GM12878 (cell line): Measurements from ENCODE around the gene SPINDOC. TPM values are rescaled to one million over a fixed set of nuclear protein-coding genes. Genes with fewer than 3 reads are reported as not detected.

Experiments used
- ATAC-seq: fragments of 200-7000 bp; cut with Tn5 transposase; 3 replicates; pipeline ENCODE4 v1.9.1; 2020; ENCODE audit warnings: mild to moderate bottlenecking, moderate library complexity
- BruUV-seq: library from RNA; stranded (reverse); fragments of 400-500 nt; replicated peaks from 2 replicates; lab custom pipeline; 2021; lab: Mats Ljungman, UMichigan
- CTCF ChIA-PET: fragments of 300-600 bp; sonication (Branson Sonifier 250); formaldehyde crosslinking; extraction: SDS; loops from one replicate; lab custom pipeline; 2021; ENCODE audit warnings: inconsistent platforms; lab: Yijun Ruan, JAX
- POLR2A ChIA-PET: fragments of 350-600 bp; formaldehyde crosslinking; extraction: SDS; loops from one replicate; lab custom pipeline; 2021; ENCODE audit warnings: inconsistent platforms; lab: Charles Lee
- RAD21 ChIA-PET: fragments of 300-600 bp; sonication (Branson Sonifier 250); formaldehyde crosslinking; loops from one replicate; lab custom pipeline; 2023; ENCODE audit warnings: antibody characterized with exemption; ENCODE audit not compliant: unreplicated experiment; lab: Charles Lee
- SMC1A ChIA-PET: fragments of 300-600 bp; sonication (Branson Sonifier 250); formaldehyde crosslinking; loops from one replicate; lab custom pipeline; 2023; ENCODE audit not compliant: unreplicated experiment, uncharacterized antibody; lab: Charles Lee
- DNase-seq: peaks from one replicate; pipeline ENCODE4 v3.0.0-alpha.2; 2011; ENCODE audit warnings: low read depth, low spot score
- FAIRE-seq: peaks from 3 replicates; lab custom pipeline; 2011; peaks lifted over from hg19 to GRCh38; lab: Jason Lieb, UNC
- H2AFZ ChIP-seq: 2 replicates; pipeline ENCODE4 v1.6.0; 2011; ENCODE audit warnings: low read depth, low read length, control low read depth; ENCODE audit not compliant: control insufficient read depth
- H3K27ac ChIP-seq: 2 replicates; pipeline ENCODE4 v1.5.1; 2011; ENCODE audit warnings: control low read depth; ENCODE audit not compliant: control insufficient read depth, insufficient read depth
- H3K27me3 ChIP-seq, 2 experiments: replicated peaks in 1 of 2; 2 replicates each; pipeline versions ENCODE4 v1.6.0 to v1.6.1; 2011; ENCODE audit warnings: low read length in 1 of 2; ENCODE audit not compliant: control insufficient read depth in 2 of 2, insufficient read depth in 2 of 2
- H3K36me3 ChIP-seq, 2 experiments: 2 replicates each; pipeline ENCODE4 v1.5.1; 2011; ENCODE audit warnings: low read length in 1 of 2; ENCODE audit not compliant: control insufficient read depth in 2 of 2, insufficient read depth in 2 of 2
- H3K4me1 ChIP-seq: 2 replicates; pipeline ENCODE4 v1.6.1; 2011; ENCODE audit warnings: mild to moderate bottlenecking, low read length, moderate library complexity, mixed read lengths; ENCODE audit not compliant: control insufficient read depth, insufficient read depth
- H3K4me2 ChIP-seq: 2 replicates; pipeline ENCODE4 v1.6.0; 2011; ENCODE audit warnings: control low read depth; ENCODE audit not compliant: control insufficient read depth, insufficient read depth
- H3K4me3 ChIP-seq: fragments of 200-600 bp; sonication (generic); 2 replicates; pipeline ENCODE4 v1.5.1; 2016
- H3K79me2 ChIP-seq: 2 replicates; pipeline ENCODE4 v1.6.0; 2011; ENCODE audit warnings: low read length; ENCODE audit not compliant: control insufficient read depth, insufficient read depth
- H3K9ac ChIP-seq: 2 replicates; pipeline ENCODE4 v1.8.0; 2011; ENCODE audit warnings: low read length, control low read depth, mixed read lengths; ENCODE audit not compliant: control insufficient read depth, insufficient read depth
- H3K9me3 ChIP-seq: replicated peaks from 3 replicates; pipeline ENCODE4 v1.5.1; 2011; ENCODE audit warnings: mild to moderate bottlenecking, low read length; ENCODE audit not compliant: control insufficient read depth, insufficient read depth
- H4K20me1 ChIP-seq: 2 replicates; pipeline ENCODE4 v1.6.0; 2011; ENCODE audit not compliant: control insufficient read depth, insufficient read depth
- ATF7 ChIP-seq: fragments of 450-650 bp; IDR thresholded peaks from 2 replicates; pipeline ENCODE4 v1.6.1; 2016; ENCODE audit warnings: low read depth, mild to moderate bottlenecking
- CEBPB ChIP-seq, 2 experiments: fragments of 150-350 bp in 1 of 2; IDR thresholded peaks; 2 replicates each; pipeline ENCODE4 v1.6.1; 2012 to 2014; ENCODE audit warnings: low read depth in 2 of 2, low read length in 2 of 2, borderline replicate concordance in 1 of 2, inconsistent platforms in 1 of 2
- CHD4 ChIP-seq: fragments of 200-600 bp; sonication (generic); IDR thresholded peaks from 2 replicates; pipeline ENCODE4 v1.6.1; 2016; ENCODE audit warnings: mild to moderate bottlenecking
- CREB1 ChIP-seq: IDR thresholded peaks from 2 replicates; pipeline ENCODE4 v1.6.1; 2012; ENCODE audit warnings: low read depth, mild to moderate bottlenecking, inconsistent platforms
- ETV6 ChIP-seq, 2 experiments: fragments of 450-650 bp in 1 of 2; IDR thresholded peaks in 1 of 2; conservative IDR thresholded peaks in 1 of 2; 2 replicates each; pipeline ENCODE4 v1.6.1; 2014; ENCODE audit warnings: antibody characterized with exemption in 1 of 2, borderline replicate concordance in 1 of 2, low read depth in 1 of 2, mild to moderate bottlenecking in 1 of 2, moderate library complexity in 1 of 2
- FOXK2 ChIP-seq: fragments of 450-650 bp; IDR thresholded peaks from 2 replicates; pipeline ENCODE4 v1.6.1; 2017; ENCODE audit warnings: mild to moderate bottlenecking, moderate library complexity
- HDGF ChIP-seq: fragments of 450-650 bp; IDR thresholded peaks from 2 replicates; pipeline ENCODE4 v1.6.1; 2016; ENCODE audit warnings: antibody characterized with exemption
- JUNB ChIP-seq: IDR thresholded peaks from 2 replicates; pipeline ENCODE4 v1.6.1; 2016; ENCODE audit warnings: antibody characterized with exemption, mild to moderate bottlenecking
- MXI1 ChIP-seq: fragments of 150-350 bp; IDR thresholded peaks from 2 replicates; pipeline ENCODE4 v1.6.1; 2011; ENCODE audit warnings: low read depth, mild to moderate bottlenecking, inconsistent platforms, low read length, improper control_type of control experiment
- NFYA ChIP-seq: IDR thresholded peaks from 2 replicates; pipeline ENCODE4 v1.6.1; 2011; ENCODE audit warnings: low read depth, mild to moderate bottlenecking, low read length, improper control_type of control experiment, borderline replicate concordance
- NRF1 ChIP-seq: conservative IDR thresholded peaks from 2 replicates; pipeline ENCODE4 v1.6.1; 2011; ENCODE audit warnings: mild to moderate bottlenecking, low read depth, low read length, improper control_type of control experiment
- SMARCA5 ChIP-seq: fragments of 450-650 bp; IDR thresholded peaks from 2 replicates; pipeline ENCODE4 v1.6.1; 2017; ENCODE audit warnings: mild to moderate bottlenecking
- ZBED1 ChIP-seq: IDR thresholded peaks from 2 replicates; pipeline ENCODE4 v1.6.1; 2016; ENCODE audit warnings: borderline replicate concordance
- ZBTB11 ChIP-seq: fragments of 450-650 bp; formaldehyde crosslinking; IDR thresholded peaks from 2 replicates; pipeline ENCODE4 v1.5.0; 2022; ENCODE audit warnings: mild to moderate bottlenecking, missing genetic modification characterization
- ZNF592 ChIP-seq: fragments of 450-650 bp; IDR thresholded peaks from 2 replicates; pipeline ENCODE4 v1.6.1; 2017; ENCODE audit warnings: mild to moderate bottlenecking, moderate library complexity
- ZNF622 ChIP-seq: fragments of 450-650 bp; IDR thresholded peaks from 2 replicates; pipeline ENCODE4 v1.6.1; 2017; ENCODE audit warnings: mild to moderate bottlenecking, inconsistent platforms
- WGBS: methylation state at CpG from one replicate; pipeline ENCODE4 v1.1.6; 2016; ENCODE audit warnings: low lambda C conversion rate; ENCODE audit not compliant: insufficient replicate concordance, insufficient coverage; ENCODE audit errors: missing lambda C conversion rate; 5-methylcytosine and 5-hydroxymethylcytosine counted together
- in situ Hi-C: fragments of 300-500 bp; cut with MboI; formaldehyde crosslinking; loops from 9 replicates; pipeline ENCODE4 v1.14.3; 2018; ENCODE audit warnings: mixed read lengths
- intact Hi-C: fragments of 100-400 bp; cut with micrococcal nuclease; formaldehyde crosslinking; loops from one replicate; pipeline ENCODE4 v1.14.2; 2022; ENCODE audit not compliant: unreplicated experiment
- polyA plus RNA-seq, 11 experiments: library from polyadenylated mRNA; depleted of rRNA in 4 of 11; unstranded in 6 of 11; stranded (reverse) in 5 of 11; fragments of >200 nt; fragmentation: Nextera tagmentation in 4 of 11; fragmentation: Illumina TruSeq in 1 of 11; extraction: Ambion mirVana in 4 of 11; extraction: Trizol in 1 of 11; gene quantifications; 1 replicate in 1 of 11; 2 replicates in 10 of 11; pipeline versions ENCODE4 v1.2.1 to v1.2.3, GENCODE V29; 2011 to 2016; ENCODE audit warnings: inconsistent platforms in 2 of 11, missing spikeins in 2 of 11, low read depth in 1 of 11
- total RNA-seq, 4 experiments: library from RNA; depleted of rRNA in 3 of 4; stranded (reverse); fragments of >200 nt in 3 of 4; fragmentation: Illumina TruSeq in 1 of 4; extraction: Trizol in 1 of 4; gene quantifications; 2 replicates each; pipeline versions ENCODE4 v1.2.1 to v1.2.3, GENCODE V29; 2013 to 2021

The SPINDOC gene
- total and polyA plus RNA-seq, 10 of the 15 experiments (the other 5 are each of a cell fraction or from before 2014, with no cell fraction given) = 0.88 to 38.2 (median 16.9) TPM

- peaks cover 2 to 3% of the 10 kb centered on the region in 2 experiments for H3K27me3 ChIP-seq
- FAIRE-seq (no peak), DNase-seq (no peak), ATAC-seq (no peak)
- peaks cover 5% of the 10 kb centered on the region; the same call in 1 of the 2 replicates for H4K20me1 ChIP-seq
- peaks cover 8% of the 10 kb centered on the region; the same call in 1 of the 2 replicates for H3K4me1 ChIP-seq
- POLR2A ChIA-PET = interaction anchor here (0.9 kb wide), 1 partner anchor 51 kb away, joined by 6 read pairs; no protein-coding TSS in a partner anchor
- no peak overlapping the region for H3K4me3 ChIP-seq
- in situ Hi-C loops = no loop called here
- SMC1A ChIA-PET = no interaction called here
- intact Hi-C loops = loop anchor here (5.0 kb wide), 2 partner anchors 72 to 187 kb away; partner anchors contain the start of gene MARK2
- no peak overlapping the region for H3K27ac ChIP-seq
- no peaks in the 10 kb centered on the region for H3K9me3 ChIP-seq
- H2AFZ ChIP-seq = no peak overlapping the region
- CTCF ChIA-PET = interaction anchor here (0.7 to 4.4 kb wide), 2 partner anchors 72 to 386 kb away, joined by 3 to 18 read pairs; no protein-coding TSS in a partner anchor
- H3K4me2 ChIP-seq = no peak overlapping the region
- H3K9ac ChIP-seq = no peak overlapping the region
- RAD21 ChIA-PET = interaction anchor here (1.4 kb wide), 1 partner anchor 181 kb away, joined by 4 read pairs; no protein-coding TSS in a partner anchor
- peaks cover 0 to 3% of the 10 kb centered on the region in 2 experiments; a peak in 2 of 4 replicates for H3K36me3 ChIP-seq
- no TSS peak for BruUV-seq
- 82% methylated on average over 19 of the region's 30 CpGs for WGBS
- H3K79me2 ChIP-seq = no peaks in the 10 kb centered on the region; the same call in 1 of the 2 replicates
- TF ChIP-seq NRF1 (no peak), SMARCA5 (no peak), FOXK2 (no peak), JUNB (no peak), ZBED1 (no peak), CHD4 (no peak), NFYA (no peak), CEBPB (IDR thresholded peaks at IDR 0.05; ENCODE audit: borderline replicate concordance in 1 of 2, low read depth in 2 of 2, low read length in 2 of 2) (no peak), ATF7 (no peak), ZBTB11 (CRISPR knock-in tag) (no peak), ZNF622 (no peak), ZNF592 (no peak), ETV6 (conservative IDR thresholded peaks at IDR 0.05 in 1 of 2, IDR thresholded peaks at IDR 0.05 in 1 of 2; ENCODE audit: borderline replicate concordance in 1 of 2, low read depth in 1 of 2) (no peak), HDGF (no peak), CREB1 (no peak), MXI1 (no peak)
Observed at GRCh38 chr11:63764679-63765647, 48.3 kb upstream of the SPINDOC start.
